ENCODE results near the gene MMAB. TPM values are rescaled to one million over a fixed set of nuclear protein-coding genes. Genes with fewer than 3 reads are reported as not detected.

The MMAB gene
- total and polyA plus RNA-seq, 2 donors (not counting 3 experiments of a cell fraction or from before 2014, with no cell fraction given): 39.1 to 46.0 TPM

DNA sequence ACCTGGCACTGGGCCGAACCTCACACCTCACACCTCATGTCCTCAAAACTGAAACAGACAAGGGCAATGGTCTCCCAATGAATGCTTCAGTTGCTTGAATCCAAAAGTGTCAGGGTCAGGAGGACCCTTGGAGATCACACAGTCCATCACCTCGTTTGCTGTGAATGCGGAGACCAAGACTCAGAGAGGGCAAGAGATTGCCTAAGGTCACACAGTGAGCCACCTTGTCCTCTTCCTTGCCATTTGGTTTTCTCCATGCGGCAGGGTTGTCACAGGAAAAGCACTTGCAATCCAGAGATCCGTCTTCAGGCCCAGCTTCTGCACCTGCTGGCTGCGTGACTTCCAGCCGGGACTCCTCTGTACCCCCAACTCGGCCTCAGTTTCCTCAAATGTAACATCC lies 28.3 kb upstream of the MMAB start:
- FAIRE-seq (no peak), DNase-seq (ENCODE audit: low read depth, low spot score) (no peak)
- intact Hi-C loops (cut with micrococcal nuclease) (no loop called here), dilution Hi-C loops (cut with MboI; ENCODE audit: extremely low pct_ligation_motif_present, low sequenced_read_pairs) (no loop called here)
- POLR2A ChIA-PET: no interaction called here
- Histone ChIP-seq H3K36me3 (ENCODE audit: control insufficient read depth in 2 of 2, extremely low read depth in 1 of 2, insufficient read depth in 2 of 2, low read length in 2 of 2) (peaks cover 0 to 3% of the 10 kb centered on the region in 2 experiments), H3K4me2 (ENCODE audit: insufficient read depth, low read length) (no peak overlapping the region), H3K27me3 (ENCODE audit: control insufficient read depth in 2 of 2, insufficient read depth in 2 of 2, low read length in 2 of 2) (peaks cover 0 to 2% of the 10 kb centered on the region in 2 experiments), H3K4me3 (replicated peaks in 1 of 3; ENCODE audit: insufficient read depth in 1 of 3, low read depth in 1 of 3, low read length in 3 of 3) (no peak overlapping the region), H2AFZ (ENCODE audit: low read depth, low read length) (no peak overlapping the region), H3K9me3 (replicated peaks; ENCODE audit: control insufficient read depth, insufficient read depth, low read length) (no peaks in the 10 kb centered on the region), H3K9ac (replicated peaks; ENCODE audit: extremely low read depth, insufficient read depth, low read length) (no peak overlapping the region), H3K27ac (ENCODE audit: insufficient read depth, low read depth, low read length) (no peak overlapping the region), H3K4me1 (ENCODE audit: control insufficient read depth, extremely low read depth, insufficient read depth, low read length) (peaks cover 3% of the 10 kb centered on the region), H3K79me2 (ENCODE audit: control insufficient read depth, insufficient read depth, low read length) (no peaks in the 10 kb centered on the region), H4K20me1 (replicated peaks; ENCODE audit: control insufficient read depth, extremely low read depth, insufficient read depth, low read length) (no peaks in the 10 kb centered on the region), H3K9me1 (replicated peaks; ENCODE audit: control insufficient read depth, extremely low read depth, insufficient read depth, low read length) (no peaks in the 10 kb centered on the region)
- no peak for TF ChIP-seq FOS (IDR thresholded peaks at IDR 0.05; ENCODE audit: borderline replicate concordance, insufficient read depth, low read length)
- no peak for TF ChIP-seq MYC (IDR thresholded peaks at IDR 0.05; ENCODE audit: low read depth, low read length)
- TF ChIP-seq POLR2A (IDR thresholded peaks at IDR 0.05; ENCODE audit: low read depth, low read length): no peak
- no peak for TF ChIP-seq GATA2 (IDR thresholded peaks at IDR 0.05; ENCODE audit: insufficient read depth, insufficient read length, low read depth, low read length)
- no peak for TF ChIP-seq JUN (IDR thresholded peaks at IDR 0.05; ENCODE audit: borderline replicate concordance, insufficient read depth, insufficient read length, low read depth)
- TF ChIP-seq EZH2 (IDR thresholded peaks at IDR 0.05; ENCODE audit: borderline replicate concordance, low read depth, low read length, severe bottlenecking): no peak
- TF ChIP-seq POLR2AphosphoS5 (IDR thresholded peaks at IDR 0.05; ENCODE audit: insufficient read depth, low read depth, low read length): no peak
- TF ChIP-seq, protein P1, sequence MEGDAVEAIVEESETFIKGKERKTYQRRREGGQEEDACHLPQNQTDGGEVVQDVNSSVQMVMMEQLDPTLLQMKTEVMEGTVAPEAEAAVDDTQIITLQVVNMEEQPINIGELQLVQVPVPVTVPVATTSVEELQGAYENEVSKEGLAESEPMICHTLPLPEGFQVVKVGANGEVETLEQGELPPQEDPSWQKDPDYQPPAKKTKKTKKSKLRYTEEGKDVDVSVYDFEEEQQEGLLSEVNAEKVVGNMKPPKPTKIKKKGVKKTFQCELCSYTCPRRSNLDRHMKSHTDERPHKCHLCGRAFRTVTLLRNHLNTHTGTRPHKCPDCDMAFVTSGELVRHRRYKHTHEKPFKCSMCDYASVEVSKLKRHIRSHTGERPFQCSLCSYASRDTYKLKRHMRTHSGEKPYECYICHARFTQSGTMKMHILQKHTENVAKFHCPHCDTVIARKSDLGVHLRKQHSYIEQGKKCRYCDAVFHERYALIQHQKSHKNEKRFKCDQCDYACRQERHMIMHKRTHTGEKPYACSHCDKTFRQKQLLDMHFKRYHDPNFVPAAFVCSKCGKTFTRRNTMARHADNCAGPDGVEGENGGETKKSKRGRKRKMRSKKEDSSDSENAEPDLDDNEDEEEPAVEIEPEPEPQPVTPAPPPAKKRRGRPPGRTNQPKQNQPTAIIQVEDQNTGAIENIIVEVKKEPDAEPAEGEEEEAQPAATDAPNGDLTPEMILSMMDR (IDR thresholded peaks at IDR 0.05; ENCODE audit: extremely low read depth in 1 of 2, insufficient read depth in 1 of 2, low read depth in 1 of 2, low read length in 2 of 2): no peak
- BruUV-seq (replicated peaks): no TSS peak
- CTCF ChIA-PET: interaction anchor here (1.7 to 9.4 kb wide), 2 partner anchors 173 to 174 kb away, joined by 9 to 252 read pairs; no protein-coding TSS in a partner anchor

Data from endothelial cell of umbilical vein (primary cell).